ENCODE data around the gene APBA1.
"Not testable (repeated sequence)": the region's sequence is repeated elsewhere in the genome, so short reads cannot be mapped to it uniquely, and the experiment has no call there.

APBA1 gene

GRCh38 chr9:69409936-69410335, 262.2 kb downstream of the APBA1 start:
- DNase-seq (ENCODE audit: low read depth in 2 of 2): not testable (repeated sequence)

GRCh38 chr9:69400470-69400869, 271.7 kb downstream of the APBA1 start:
- no peak for DNase-seq (ENCODE audit: low read depth in 2 of 2)

- DNase-seq (ENCODE audit: low read depth in 2 of 2): no peak
Observed at GRCh38 chr9:69397384-69398214, 274.6 kb downstream of the APBA1 start.

- DNase-seq (ENCODE audit: low read depth in 2 of 2): no peak
Observed at GRCh38 chr9:69396759-69397158, 275.4 kb downstream of the APBA1 start.

- no peak for DNase-seq (ENCODE audit: low read depth in 2 of 2)
Observed at GRCh38 chr9:69395718-69396117, 276.5 kb downstream of the APBA1 start.

GRCh38 chr9:69393425-69393824, 278.7 kb downstream of the APBA1 start:
- no peak for DNase-seq (ENCODE audit: low read depth in 2 of 2)

- DNase-seq (ENCODE audit: low read depth in 2 of 2): no peak
Observed at GRCh38 chr9:69392826-69393225, 279.3 kb downstream of the APBA1 start.

DNA sequence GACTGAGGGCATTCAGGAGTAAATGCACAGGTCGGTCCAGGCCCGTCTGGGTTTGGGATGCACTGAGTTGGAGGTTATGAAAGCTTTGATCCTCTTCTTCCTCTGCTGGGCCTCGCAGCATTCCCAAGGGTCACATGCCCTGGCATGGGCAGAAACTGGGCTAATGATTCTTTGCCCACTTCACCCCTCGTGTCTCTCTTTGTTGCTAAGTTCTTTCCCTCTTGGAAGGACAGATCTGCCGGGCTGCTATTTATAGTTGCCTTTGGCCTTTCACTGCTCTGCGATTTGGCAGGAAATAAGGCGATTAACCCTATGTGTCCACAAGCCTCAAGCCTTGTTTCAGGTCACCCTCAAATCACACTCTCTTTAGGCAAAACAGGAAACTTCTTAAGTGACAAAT, 280.2 kb downstream of the APBA1 start:
- DNase-seq (ENCODE audit: low read depth in 2 of 2): no peak

DNA sequence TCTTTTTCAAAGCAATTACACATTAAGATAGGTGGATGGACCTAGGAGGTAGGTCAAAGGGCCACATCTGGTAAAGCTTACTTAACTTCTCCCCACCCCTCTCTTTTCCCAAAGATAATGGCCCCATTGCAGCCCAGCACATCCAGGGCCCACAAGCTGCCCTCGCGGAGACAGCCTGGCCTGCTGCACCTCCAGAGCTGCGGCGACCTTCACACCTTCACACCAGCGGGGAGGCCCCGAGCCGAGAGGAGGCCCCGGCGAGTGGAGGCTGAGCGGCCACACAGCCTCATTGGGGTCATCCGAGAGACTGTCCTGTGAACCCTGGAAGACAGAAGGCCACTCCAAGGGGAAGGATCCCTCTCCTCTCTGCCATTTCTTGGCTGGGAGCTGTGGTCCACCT, 280.7 kb downstream of the APBA1 start:
- no peak for DNase-seq (ENCODE audit: low read depth in 2 of 2)

DNA sequence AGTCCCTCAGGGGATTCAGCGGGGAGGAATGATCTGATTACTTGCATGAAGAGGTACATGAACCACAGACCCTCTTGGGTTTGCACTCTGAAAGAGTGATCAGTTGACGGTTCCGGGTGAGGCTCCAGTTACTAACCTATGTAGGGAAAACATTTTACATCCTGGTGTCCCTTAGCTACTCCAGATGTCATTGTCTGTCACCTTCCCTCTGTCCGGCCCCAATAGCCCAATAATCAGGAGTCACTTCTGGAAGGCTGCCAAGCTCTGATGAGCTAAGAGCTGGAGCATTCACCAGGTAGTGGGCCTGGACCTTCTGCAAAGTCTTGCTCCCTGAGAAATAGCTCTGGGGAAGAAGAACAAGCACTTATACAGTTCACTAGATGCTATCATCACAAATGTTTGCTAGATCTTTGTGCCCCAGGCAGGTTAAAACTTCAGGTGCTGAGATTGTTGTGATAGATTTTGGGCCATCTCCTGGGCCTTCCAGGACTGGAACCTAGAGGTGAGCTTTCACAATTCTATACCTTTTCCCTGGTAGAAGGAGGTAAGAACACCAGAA, 282.7 kb downstream of the APBA1 start:
- no peak for DNase-seq (ENCODE audit: low read depth in 2 of 2)

GRCh38 chr9:69388596-69388995, 283.6 kb downstream of the APBA1 start:
- DNase-seq (ENCODE audit: low read depth in 2 of 2): no peak

- no peak for DNase-seq (ENCODE audit: low read depth in 2 of 2)
Observed at GRCh38 chr9:69386651-69387050, 285.5 kb downstream of the APBA1 start.

GRCh38 chr9:69385581-69386033, 286.6 kb downstream of the APBA1 start:
- DNase-seq (ENCODE audit: low read depth in 2 of 2): no peak

DNA sequence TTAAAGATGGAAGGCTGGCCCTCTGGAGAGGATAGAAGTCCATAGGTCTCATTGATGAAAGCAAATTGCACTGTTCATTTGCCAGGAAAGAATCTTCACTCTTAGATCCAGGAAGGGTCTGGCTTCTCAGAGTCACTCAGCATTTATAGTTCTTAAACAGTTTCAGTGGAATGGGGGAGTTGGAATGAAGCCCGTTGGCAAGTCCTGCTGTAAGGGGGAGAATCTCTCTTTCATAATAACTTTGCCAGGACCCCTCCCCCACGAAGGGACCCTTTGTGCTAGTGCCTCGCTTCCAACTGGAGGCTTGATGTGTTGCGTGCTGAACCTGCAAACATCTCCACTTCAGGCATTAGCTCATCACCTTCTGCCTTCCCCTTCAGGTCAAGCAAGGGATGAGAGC, 290.0 kb downstream of the APBA1 start:
- no peak for DNase-seq (ENCODE audit: low read depth in 2 of 2)

GRCh38 chr9:69380811-69381210, 291.4 kb downstream of the APBA1 start:
- no peak for DNase-seq (ENCODE audit: low read depth in 2 of 2)

GRCh38 chr9:69380301-69380700, 291.9 kb downstream of the APBA1 start:
- DNase-seq (ENCODE audit: low read depth in 2 of 2): no peak

- no peak for DNase-seq (ENCODE audit: low read depth in 2 of 2)
Observed at GRCh38 chr9:69379270-69379982, 292.7 kb downstream of the APBA1 start.

DNA sequence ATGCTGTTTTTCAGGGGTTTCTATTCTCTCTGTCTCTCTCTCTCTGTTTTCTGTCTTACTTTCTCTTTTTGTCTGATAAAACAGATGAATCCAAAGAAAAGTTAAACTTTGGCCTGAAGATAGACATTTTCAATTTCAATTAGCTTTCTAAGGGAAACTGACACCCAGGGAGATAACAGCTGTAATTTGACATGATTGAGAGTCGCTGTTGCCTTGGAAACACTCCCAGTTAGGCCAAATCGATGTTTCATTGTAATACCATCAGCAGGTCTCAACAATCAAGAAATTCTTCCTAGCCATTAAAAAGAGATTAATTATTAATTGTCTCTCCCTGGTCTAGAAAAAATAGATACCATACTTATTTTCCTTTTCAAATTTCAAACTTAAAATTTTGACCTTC, 294.2 kb downstream of the APBA1 start:
- no peak for DNase-seq (ENCODE audit: low read depth in 2 of 2)
